GM11168 (cell line): ENCODE results near the gene TPST2.

Source experiments
- in situ Hi-C: fragments of 300-500 bp; cut with MboI; formaldehyde crosslinking; loops from one replicate; pipeline ENCODE4 v1.12.0; 2022; ENCODE audit warnings: low sequenced_read_pairs; ENCODE audit not compliant: unreplicated experiment

TPST2 gene

GRCh38 chr22:26481112-26481693 is 108.7 kb downstream of the TPST2 start:
- in situ Hi-C loops, result no loop called here

- in situ Hi-C loops, result no loop called here
Observed at GRCh38 chr22:26480611-26480932, 109.4 kb downstream of the TPST2 start.

- in situ Hi-C loops, result no loop called here
Observed at GRCh38 chr22:26479792-26480610, 109.9 kb downstream of the TPST2 start.

GRCh38 chr22:26479043-26479791 is 110.7 kb downstream of the TPST2 start:
- in situ Hi-C loops, result no loop called here

- in situ Hi-C loops, result no loop called here
Observed at GRCh38 chr22:26477341-26477731, 112.6 kb downstream of the TPST2 start.

- in situ Hi-C loops, result no loop called here
Observed at GRCh38 chr22:26476705-26477340, 113.1 kb downstream of the TPST2 start.

- in situ Hi-C loops, result loop anchor here (25.0 kb wide), 1 partner anchor 112 kb away; no protein-coding TSS in a partner anchor
Observed at GRCh38 chr22:26474682-26475081, 115.2 kb downstream of the TPST2 start.
